K562 (cell line): ENCODE results near the gene ABL1. TPM values are rescaled to one million over a fixed set of nuclear protein-coding genes. Genes with fewer than 3 reads are reported as not detected.

Experiments used
- ELF4 ChIP-seq: fragments of 450-650 bp; formaldehyde crosslinking; IDR thresholded peaks from 2 replicates; pipeline ENCODE4 v1.4.0; 2022; ENCODE audit warnings: missing genetic modification characterization
- ETS1 ChIP-seq: conservative IDR thresholded peaks from 2 replicates; pipeline ENCODE4 v1.6.1; 2011; ENCODE audit warnings: low read depth, mild to moderate bottlenecking, low read length; ENCODE audit not compliant: control insufficient read depth
- HCFC1 ChIP-seq: IDR thresholded peaks from 2 replicates; pipeline ENCODE4 v1.6.1; 2012; ENCODE audit warnings: low read depth, low read length, improper control_type of control experiment
- HLTF ChIP-seq: fragments of 450-650 bp; IDR thresholded peaks from 2 replicates; pipeline ENCODE4 v1.6.1; 2016
- HOXB6 ChIP-seq: fragments of 250-450 bp; sonication (Bioruptor Pico); IDR thresholded peaks from 2 replicates; pipeline ENCODE4 v1.5.1; 2022; ENCODE audit warnings: mild to moderate bottlenecking, borderline replicate concordance
- JUNB ChIP-seq: fragments of 450-650 bp; formaldehyde crosslinking; conservative IDR thresholded peaks from 2 replicates; pipeline ENCODE4 v1.4.0; 2020; ENCODE audit warnings: mild to moderate bottlenecking
- LCOR ChIP-seq: sonication (generic); formaldehyde crosslinking; IDR thresholded peaks from 2 replicates; pipeline ENCODE4 v1.8.0; 2022; ENCODE audit warnings: mild to moderate bottlenecking, missing genetic modification reagents
- MAFF ChIP-seq: IDR thresholded peaks from 2 replicates; pipeline ENCODE4 v1.6.1; 2012; ENCODE audit warnings: low read length, improper control_type of control experiment
- MAFK ChIP-seq: IDR thresholded peaks from 2 replicates; pipeline ENCODE4 v1.6.1; 2011; ENCODE audit warnings: low read length, improper control_type of control experiment
- RBM15 ChIP-seq: fragments of 200-400 bp; formaldehyde crosslinking; IDR thresholded peaks from 2 replicates; pipeline ENCODE4 v1.6.1; 2018; ENCODE audit warnings: mild to moderate bottlenecking, low read length, moderate library complexity; ENCODE audit not compliant: insufficient read depth
- TGIF2 ChIP-seq: sonication (generic); formaldehyde crosslinking; IDR thresholded peaks from 2 replicates; pipeline ENCODE4 v1.8.1; 2022; ENCODE audit warnings: mild to moderate bottlenecking, missing genetic modification reagents, moderate library complexity
- XRCC5 ChIP-seq: fragments of 200-400 bp; formaldehyde crosslinking; IDR thresholded peaks from 2 replicates; pipeline ENCODE4 v1.6.1; 2017; ENCODE audit warnings: low read depth, mild to moderate bottlenecking, low read length
- ZNF133 ChIP-seq: fragments of 250-450 bp; sonication (Bioruptor Pico); IDR thresholded peaks from 2 replicates; pipeline ENCODE4 v1.4.0; 2020; ENCODE audit warnings: mild to moderate bottlenecking
- ZNF140 ChIP-seq: fragments of 250-450 bp; sonication (Bioruptor Pico); IDR thresholded peaks from 2 replicates; pipeline ENCODE4 v1.8.0; 2021; ENCODE audit warnings: moderate library complexity, mild to moderate bottlenecking, inconsistent platforms
- ZNF24 ChIP-seq: fragments of 450-650 bp; IDR thresholded peaks from 2 replicates; pipeline ENCODE4 v1.6.1; 2016
- polyA plus RNA-seq, 8 experiments: library from polyadenylated mRNA; depleted of rRNA in 4 of 8; stranded (reverse) in 5 of 8; unstranded in 3 of 8; fragments of >200 nt; fragmentation: Nextera tagmentation in 2 of 8; fragmentation: Illumina TruSeq in 1 of 8; extraction: Ambion mirVana in 2 of 8; extraction: Trizol in 1 of 8; gene quantifications; 2 replicates each; pipeline versions ENCODE4 v1.2.1 to v1.2.3, GENCODE V29; 2011 to 2014; ENCODE audit warnings: inconsistent platforms in 1 of 8, missing spikeins in 1 of 8
- total RNA-seq, 7 experiments: library from RNA; depleted of rRNA in 6 of 7; stranded (reverse); fragments of >200 nt in 6 of 7; fragmentation: Illumina TruSeq in 2 of 7; extraction: Trizol in 2 of 7; gene quantifications; 2 replicates each; pipeline versions ENCODE4 v1.2.1 to v1.2.3, GENCODE V29; 2011 to 2021; ENCODE audit warnings: low replicate concordance in 1 of 7
- TF ChIP-seq, protein P1 (sequence below): fragments of 450-650 bp; IDR thresholded peaks from 2 replicates; pipeline ENCODE4 v1.6.1; 2018; ENCODE audit warnings: mild to moderate bottlenecking, low read depth; ENCODE audit not compliant: partially characterized antibody
- TF ChIP-seq, protein P2 (sequence below): fragments of 450-650 bp; formaldehyde crosslinking; IDR thresholded peaks from 2 replicates; pipeline ENCODE4 v1.4.0; 2022; ENCODE audit warnings: mild to moderate bottlenecking, moderate library complexity
- TF ChIP-seq, protein P3 (sequence below), 2 experiments: fragments of 150-350 bp in 1 of 2; IDR thresholded peaks; 2 replicates each; pipeline ENCODE4 v1.6.1; 2012 to 2016; ENCODE audit warnings: low read depth in 2 of 2, low read length in 2 of 2, mild to moderate bottlenecking in 1 of 2, moderate library complexity in 1 of 2
- TF ChIP-seq, protein P4 (sequence below): fragments of 450-650 bp; IDR thresholded peaks from 2 replicates; pipeline ENCODE4 v1.6.1; 2016
- TF ChIP-seq, protein P5 (sequence below): fragments of 250-450 bp; sonication (Bioruptor Pico); IDR thresholded peaks from 2 replicates; pipeline ENCODE4 v1.5.0; 2021

Gene ABL1
- total and polyA plus RNA-seq, 9 of the 15 experiments (the other 6 are each of a cell fraction or from before 2014, with no cell fraction given): 1.5 to 130 (median 37.8) TPM

DNA sequence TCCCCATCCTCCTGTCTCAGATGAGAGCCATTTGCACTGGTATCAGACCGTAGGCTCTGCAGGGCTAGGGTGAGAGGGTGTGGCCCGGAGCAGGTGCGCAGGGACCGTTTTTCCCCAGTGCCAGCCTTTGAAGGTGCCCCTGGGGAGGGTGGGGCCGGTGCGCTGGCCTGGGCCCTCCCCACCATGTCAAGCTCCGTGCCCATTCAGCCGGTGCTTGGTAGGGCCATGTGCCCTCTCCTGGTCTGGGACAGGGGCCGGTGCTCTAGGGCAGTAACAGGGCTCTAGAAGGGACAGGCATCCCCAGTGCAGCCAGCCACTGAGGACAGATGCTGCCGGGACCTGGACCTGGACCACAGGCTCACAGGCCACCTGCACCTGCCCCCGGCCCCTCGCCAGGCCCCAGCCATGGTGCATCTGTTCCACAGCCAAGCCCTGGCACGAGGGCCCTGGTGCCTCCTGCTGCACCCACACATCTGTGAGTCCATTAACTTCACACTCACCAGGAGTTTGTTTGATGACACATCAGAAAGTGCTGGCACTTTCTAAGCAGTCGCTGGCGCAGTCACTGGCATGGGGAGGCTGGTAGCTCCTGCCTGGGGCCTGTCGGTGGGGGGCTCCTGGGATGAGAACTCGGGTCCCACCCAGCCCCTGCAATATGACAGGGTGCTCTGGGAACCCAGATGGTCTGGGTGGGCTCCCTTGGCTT lies 66.6 kb downstream of the ABL1 start (continued):
- TF ChIP-seq ETS1: no peak
- no peak for TF ChIP-seq HLTF
- no peak for TF ChIP-seq XRCC5
- TF ChIP-seq, protein P1, sequence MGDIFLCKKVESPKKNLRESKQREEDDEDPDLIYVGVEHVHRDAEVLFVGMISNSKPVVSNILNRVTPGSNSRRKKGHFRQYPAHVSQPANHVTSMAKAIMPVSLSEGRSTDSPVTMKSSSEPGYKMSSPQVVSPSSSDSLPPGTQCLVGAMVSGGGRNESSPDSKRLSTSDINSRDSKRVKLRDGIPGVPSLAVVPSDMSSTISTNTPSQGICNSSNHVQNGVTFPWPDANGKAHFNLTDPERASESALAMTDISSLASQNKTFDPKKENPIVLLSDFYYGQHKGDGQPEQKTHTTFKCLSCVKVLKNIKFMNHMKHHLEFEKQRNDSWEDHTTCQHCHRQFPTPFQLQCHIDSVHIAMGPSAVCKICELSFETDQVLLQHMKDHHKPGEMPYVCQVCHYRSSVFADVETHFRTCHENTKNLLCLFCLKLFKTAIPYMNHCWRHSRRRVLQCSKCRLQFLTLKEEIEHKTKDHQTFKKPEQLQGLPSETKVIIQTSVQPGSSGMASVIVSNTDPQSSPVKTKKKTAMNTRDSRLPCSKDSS: no peak
- peak; percentile 21; the same call in 1 of the 2 replicates for TF ChIP-seq MAFF
- TF ChIP-seq, protein P2, sequence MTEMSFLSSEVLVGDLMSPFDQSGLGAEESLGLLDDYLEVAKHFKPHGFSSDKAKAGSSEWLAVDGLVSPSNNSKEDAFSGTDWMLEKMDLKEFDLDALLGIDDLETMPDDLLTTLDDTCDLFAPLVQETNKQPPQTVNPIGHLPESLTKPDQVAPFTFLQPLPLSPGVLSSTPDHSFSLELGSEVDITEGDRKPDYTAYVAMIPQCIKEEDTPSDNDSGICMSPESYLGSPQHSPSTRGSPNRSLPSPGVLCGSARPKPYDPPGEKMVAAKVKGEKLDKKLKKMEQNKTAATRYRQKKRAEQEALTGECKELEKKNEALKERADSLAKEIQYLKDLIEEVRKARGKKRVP (CRISPR knock-in tag): no peak
- no peak for TF ChIP-seq JUNB
- TF ChIP-seq, protein P3, sequence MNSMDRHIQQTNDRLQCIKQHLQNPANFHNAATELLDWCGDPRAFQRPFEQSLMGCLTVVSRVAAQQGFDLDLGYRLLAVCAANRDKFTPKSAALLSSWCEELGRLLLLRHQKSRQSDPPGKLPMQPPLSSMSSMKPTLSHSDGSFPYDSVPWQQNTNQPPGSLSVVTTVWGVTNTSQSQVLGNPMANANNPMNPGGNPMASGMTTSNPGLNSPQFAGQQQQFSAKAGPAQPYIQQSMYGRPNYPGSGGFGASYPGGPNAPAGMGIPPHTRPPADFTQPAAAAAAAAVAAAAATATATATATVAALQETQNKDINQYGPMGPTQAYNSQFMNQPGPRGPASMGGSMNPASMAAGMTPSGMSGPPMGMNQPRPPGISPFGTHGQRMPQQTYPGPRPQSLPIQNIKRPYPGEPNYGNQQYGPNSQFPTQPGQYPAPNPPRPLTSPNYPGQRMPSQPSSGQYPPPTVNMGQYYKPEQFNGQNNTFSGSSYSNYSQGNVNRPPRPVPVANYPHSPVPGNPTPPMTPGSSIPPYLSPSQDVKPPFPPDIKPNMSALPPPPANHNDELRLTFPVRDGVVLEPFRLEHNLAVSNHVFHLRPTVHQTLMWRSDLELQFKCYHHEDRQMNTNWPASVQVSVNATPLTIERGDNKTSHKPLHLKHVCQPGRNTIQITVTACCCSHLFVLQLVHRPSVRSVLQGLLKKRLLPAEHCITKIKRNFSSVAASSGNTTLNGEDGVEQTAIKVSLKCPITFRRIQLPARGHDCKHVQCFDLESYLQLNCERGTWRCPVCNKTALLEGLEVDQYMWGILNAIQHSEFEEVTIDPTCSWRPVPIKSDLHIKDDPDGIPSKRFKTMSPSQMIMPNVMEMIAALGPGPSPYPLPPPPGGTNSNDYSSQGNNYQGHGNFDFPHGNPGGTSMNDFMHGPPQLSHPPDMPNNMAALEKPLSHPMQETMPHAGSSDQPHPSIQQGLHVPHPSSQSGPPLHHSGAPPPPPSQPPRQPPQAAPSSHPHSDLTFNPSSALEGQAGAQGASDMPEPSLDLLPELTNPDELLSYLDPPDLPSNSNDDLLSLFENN (IDR thresholded peaks at IDR 0.05; ENCODE audit: low read depth in 2 of 2, low read length in 2 of 2): 0 out of 4 replicates have a peak, but pooled peaks of 1 of the 2 experiments have one; percentile 33
- TF ChIP-seq HCFC1: 0 out of 2 replicates have a peak, but pooled peaks have one; percentile 5
- TF ChIP-seq, protein P4, sequence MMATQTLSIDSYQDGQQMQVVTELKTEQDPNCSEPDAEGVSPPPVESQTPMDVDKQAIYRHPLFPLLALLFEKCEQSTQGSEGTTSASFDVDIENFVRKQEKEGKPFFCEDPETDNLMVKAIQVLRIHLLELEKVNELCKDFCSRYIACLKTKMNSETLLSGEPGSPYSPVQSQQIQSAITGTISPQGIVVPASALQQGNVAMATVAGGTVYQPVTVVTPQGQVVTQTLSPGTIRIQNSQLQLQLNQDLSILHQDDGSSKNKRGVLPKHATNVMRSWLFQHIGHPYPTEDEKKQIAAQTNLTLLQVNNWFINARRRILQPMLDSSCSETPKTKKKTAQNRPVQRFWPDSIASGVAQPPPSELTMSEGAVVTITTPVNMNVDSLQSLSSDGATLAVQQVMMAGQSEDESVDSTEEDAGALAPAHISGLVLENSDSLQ: no peak
- TF ChIP-seq MAFK: peak; percentile 23; the same call in 1 of the 2 replicates
- TF ChIP-seq LCOR (CRISPR knock-in tag): no peak
- TF ChIP-seq, protein P5, sequence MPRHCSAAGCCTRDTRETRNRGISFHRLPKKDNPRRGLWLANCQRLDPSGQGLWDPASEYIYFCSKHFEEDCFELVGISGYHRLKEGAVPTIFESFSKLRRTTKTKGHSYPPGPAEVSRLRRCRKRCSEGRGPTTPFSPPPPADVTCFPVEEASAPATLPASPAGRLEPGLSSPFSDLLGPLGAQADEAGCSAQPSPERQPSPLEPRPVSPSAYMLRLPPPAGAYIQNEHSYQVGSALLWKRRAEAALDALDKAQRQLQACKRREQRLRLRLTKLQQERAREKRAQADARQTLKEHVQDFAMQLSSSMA (CRISPR knock-in tag): no peak
- TF ChIP-seq HOXB6 (CRISPR knock-in tag): no peak
- no peak for TF ChIP-seq RBM15
- no peak for TF ChIP-seq TGIF2 (CRISPR knock-in tag)
- no peak for TF ChIP-seq ELF4 (CRISPR knock-in tag)
- TF ChIP-seq ZNF24: no peak
- TF ChIP-seq ZNF140 (CRISPR knock-in tag): no peak
- no peak for TF ChIP-seq ZNF133
